Activated CD4-positive, alpha-beta T cell treated with anti-CD3 and anti-CD28 coated beads, Interleukin-2, amount 10 ng/mL, durations not matched to agents 24 days and 14 days (primary cell): ENCODE results near the gene HES7. TPM values are rescaled to one million over a fixed set of nuclear protein-coding genes. Genes with fewer than 3 reads are reported as not detected.

Source experiments
- total RNA-seq: library from RNA; stranded (reverse); gene quantifications from 2 replicates; pipeline ENCODE4 v1.2.3, GENCODE V29; 2022

HES7 gene
- total RNA-seq, 1 donor from 2014 or later, result 2.1 TPM

Other genes starting within 250 kb of the HES7 start
- 152 and 158 TPM in 2 replicates for gene CHD3, start 235.3 kb downstream of the HES7 start, total RNA-seq
- gene RNF227, start 207.8 kb downstream of the HES7 start, total RNA-seq, result 6.2 and 6.5 TPM in 2 replicates
- 9.7 and 12.8 TPM in 2 replicates for gene KCNAB3, start 194.2 kb downstream of the HES7 start, total RNA-seq
- gene TRAPPC1, start 192.2 kb downstream of the HES7 start, total RNA-seq, result 150 and 159 TPM in 2 replicates
- 52.4 and 54.5 TPM in 2 replicates for gene CNTROB, start 191.9 kb downstream of the HES7 start, total RNA-seq
- gene GUCY2D, start 121.5 kb downstream of the HES7 start, total RNA-seq, result not detected in 2 replicates
- gene ALOX15B, start 85.0 kb downstream of the HES7 start, total RNA-seq, result not detected in 2 replicates
- gene ALOX12B, start 36.4 kb downstream of the HES7 start, total RNA-seq, result 0.77 and 0.88 TPM in 2 replicates
- not detected in 2 replicates for gene ALOXE3, start 5.6 kb downstream of the HES7 start, total RNA-seq
- 39.4 and 41.7 TPM in 2 replicates for gene PER1, start 28.3 kb upstream of the HES7 start, total RNA-seq
- gene VAMP2, start 38.8 kb upstream of the HES7 start, total RNA-seq, result 45.1 and 49.6 TPM in 2 replicates
- 20.9 and 21.4 TPM in 2 replicates for gene TMEM107, start 52.3 kb upstream of the HES7 start, total RNA-seq
- 4.7 and 5.7 TPM in 2 replicates for gene BORCS6, start 66.1 kb upstream of the HES7 start, total RNA-seq
- 92.3 and 101 TPM in 2 replicates for gene AURKB, start 86.5 kb upstream of the HES7 start, total RNA-seq
- 75.0 and 78.7 TPM in 2 replicates for gene CTC1, start 124.0 kb upstream of the HES7 start, total RNA-seq
- 208 and 211 TPM in 2 replicates for gene PFAS, start 125.2 kb upstream of the HES7 start, total RNA-seq
- 57.5 and 66.3 TPM in 2 replicates for gene RANGRF, start 164.6 kb upstream of the HES7 start, total RNA-seq
- gene SLC25A35, start 171.3 kb upstream of the HES7 start, total RNA-seq, result 5.4 and 6.8 TPM in 2 replicates
- gene ARHGEF15, start 186.1 kb upstream of the HES7 start, total RNA-seq, result not detected in 2 replicates
- not detected in 2 replicates for gene ODF4, start 215.7 kb upstream of the HES7 start, total RNA-seq